GM13977 (cell line): ENCODE data around the gene C10orf105.

Experiments used
- DNase-seq: peaks from one replicate; pipeline ENCODE4 v3.0.0; 2012; ENCODE audit warnings: low spot score
- in situ Hi-C: fragments of 300-500 bp; cut with MboI; formaldehyde crosslinking; loops from one replicate; pipeline ENCODE4 v1.12.0; 2022; ENCODE audit warnings: low sequenced_read_pairs, low pct_unique_long_range_greater_than_20kb, mixed read lengths, inconsistent platforms; ENCODE audit not compliant: unreplicated experiment
- TF ChIP-seq, protein P1 (sequence below): IDR thresholded peaks from 2 replicates; pipeline ENCODE4 v1.5.1; 2012; ENCODE audit warnings: mild to moderate bottlenecking, control low read depth; ENCODE audit not compliant: insufficient read depth; ENCODE audit errors: extremely low read depth, missing control alignments

The C10orf105 gene

DNA sequence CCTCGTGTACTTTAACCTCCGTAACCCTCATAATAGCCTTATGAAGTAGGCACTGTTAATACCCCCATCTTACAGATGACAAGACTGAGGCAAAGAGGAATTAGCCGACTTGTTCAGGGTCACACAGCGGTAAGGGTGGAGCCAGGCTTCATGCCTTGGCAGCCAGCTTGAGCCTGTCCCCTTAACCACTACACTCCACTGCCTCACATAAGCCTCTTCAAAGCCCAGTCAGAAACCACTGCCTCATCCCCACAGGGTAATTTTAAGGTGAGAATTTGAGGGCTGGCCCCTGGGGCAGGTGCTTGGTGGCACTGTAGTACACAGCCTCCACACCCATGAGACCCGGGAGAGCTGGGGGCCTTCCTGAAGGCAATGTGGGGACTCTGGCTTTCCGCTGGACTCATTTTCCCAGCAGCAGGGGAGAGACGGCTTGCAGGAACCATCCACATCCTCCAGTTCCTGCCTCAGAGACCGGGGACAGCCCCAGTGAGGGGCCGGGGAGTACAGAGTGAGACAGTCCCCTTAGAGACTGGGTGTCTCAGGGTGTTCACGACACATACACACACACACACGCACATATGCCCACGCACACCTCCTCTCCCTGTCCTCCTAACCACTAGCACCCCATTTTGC is 7.6 kb upstream of the C10orf105 start:
- in situ Hi-C loops = no loop called here
- TF ChIP-seq, protein P1, sequence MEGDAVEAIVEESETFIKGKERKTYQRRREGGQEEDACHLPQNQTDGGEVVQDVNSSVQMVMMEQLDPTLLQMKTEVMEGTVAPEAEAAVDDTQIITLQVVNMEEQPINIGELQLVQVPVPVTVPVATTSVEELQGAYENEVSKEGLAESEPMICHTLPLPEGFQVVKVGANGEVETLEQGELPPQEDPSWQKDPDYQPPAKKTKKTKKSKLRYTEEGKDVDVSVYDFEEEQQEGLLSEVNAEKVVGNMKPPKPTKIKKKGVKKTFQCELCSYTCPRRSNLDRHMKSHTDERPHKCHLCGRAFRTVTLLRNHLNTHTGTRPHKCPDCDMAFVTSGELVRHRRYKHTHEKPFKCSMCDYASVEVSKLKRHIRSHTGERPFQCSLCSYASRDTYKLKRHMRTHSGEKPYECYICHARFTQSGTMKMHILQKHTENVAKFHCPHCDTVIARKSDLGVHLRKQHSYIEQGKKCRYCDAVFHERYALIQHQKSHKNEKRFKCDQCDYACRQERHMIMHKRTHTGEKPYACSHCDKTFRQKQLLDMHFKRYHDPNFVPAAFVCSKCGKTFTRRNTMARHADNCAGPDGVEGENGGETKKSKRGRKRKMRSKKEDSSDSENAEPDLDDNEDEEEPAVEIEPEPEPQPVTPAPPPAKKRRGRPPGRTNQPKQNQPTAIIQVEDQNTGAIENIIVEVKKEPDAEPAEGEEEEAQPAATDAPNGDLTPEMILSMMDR = no peak

DNA sequence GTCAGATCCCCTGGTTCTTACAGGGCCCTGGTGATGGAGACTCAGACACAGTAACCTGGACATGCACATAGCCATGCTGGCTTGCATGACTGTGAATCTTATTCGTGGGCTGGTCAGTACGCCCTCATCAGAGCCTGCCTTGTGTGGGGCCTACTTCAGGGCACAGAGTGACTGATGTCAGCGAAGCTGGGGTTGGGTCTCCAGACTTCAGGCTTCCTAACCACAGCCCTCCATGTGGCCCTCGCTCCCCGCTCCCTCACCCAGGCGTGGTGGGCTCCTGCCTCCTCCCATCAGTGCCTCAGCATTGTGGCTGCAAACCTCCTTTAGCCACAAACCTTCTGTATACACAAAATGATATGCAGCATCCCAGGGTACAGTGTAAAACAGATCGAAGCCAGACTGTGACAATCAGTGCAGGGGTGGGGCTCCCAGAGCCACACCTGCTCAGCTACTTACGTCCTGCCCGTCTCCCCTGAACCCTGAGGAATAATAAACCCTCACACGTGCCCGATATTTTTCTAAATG is 7.1 kb upstream of the C10orf105 start:
- in situ Hi-C loops = no loop called here
- TF ChIP-seq, protein P1 = no peak
- no peak for DNase-seq

More for the DNA sequence above, 7.6 kb upstream of the C10orf105 start:
- peak; percentile 70 for DNase-seq

DNA sequence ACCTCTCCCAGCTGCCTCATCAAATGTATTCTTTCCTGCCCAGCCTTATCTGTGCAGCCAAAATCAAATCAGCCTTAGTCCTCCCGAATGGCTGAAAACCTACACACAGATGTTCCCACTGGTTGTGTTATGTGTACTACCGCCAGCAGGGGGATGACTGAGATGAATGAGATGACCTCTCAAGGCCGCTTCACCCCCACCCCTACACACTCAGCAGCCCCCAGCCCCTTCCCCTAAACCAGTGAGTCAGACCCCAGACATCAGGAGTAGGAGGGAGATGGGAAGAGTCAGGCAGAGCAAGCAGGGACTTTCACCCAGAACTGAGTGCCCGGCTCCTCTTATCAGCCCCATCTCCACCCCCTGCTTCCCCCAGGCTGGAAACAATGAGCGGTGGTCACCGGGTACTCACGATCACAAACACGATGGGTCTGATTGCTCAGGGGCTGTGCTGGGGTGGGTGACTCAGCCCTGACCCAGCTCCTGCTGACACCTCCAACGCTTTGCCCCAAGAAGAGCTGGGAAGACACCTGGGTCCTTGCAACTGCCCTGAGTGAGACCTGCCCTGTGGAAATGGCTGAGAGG is 6.5 kb upstream of the C10orf105 start:
- in situ Hi-C loops = no loop called here
- TF ChIP-seq, protein P1 = peak; percentile 48
- peak; percentile 66 for DNase-seq

DNA sequence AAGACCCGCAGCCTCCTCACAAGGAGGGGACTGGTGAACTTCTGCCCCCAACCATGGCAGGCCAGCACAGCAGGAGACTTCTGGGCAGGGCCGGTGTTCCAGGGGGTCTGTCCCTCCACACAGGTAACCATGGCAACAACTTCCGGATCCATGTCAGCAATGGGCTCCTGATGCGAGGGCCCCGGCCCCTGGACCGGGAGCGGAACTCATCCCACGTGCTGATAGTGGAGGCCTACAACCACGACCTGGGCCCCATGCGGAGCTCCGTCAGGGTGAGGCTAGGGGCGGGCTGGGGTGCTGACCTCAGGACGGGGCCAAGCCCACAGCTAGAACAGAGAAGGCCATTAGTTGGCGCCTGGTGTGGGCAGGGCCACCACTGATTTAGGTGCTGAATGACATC is 5.7 kb upstream of the C10orf105 start:
- TF ChIP-seq, protein P1 = no peak
- in situ Hi-C loops = no loop called here
- no peak for DNase-seq

DNA sequence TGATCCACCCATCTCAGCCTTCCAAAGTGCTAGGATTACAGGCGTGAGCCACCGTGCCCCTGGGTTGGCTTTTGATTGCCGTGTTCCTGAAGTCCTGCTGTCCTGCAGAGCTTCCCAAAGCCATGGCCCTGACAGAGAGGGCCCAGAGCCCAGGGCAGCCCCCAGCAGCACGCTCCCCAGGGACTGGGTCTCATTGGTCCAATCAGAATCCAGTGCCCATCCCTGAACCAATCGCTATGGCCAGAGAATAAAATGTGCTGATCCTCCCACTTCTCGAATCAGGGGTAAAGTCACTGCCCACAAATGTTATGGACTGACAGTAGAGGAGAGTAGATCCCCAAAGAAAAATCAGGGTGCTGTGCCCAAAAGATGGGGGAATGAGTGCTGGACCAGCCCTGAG is 5.0 kb upstream of the C10orf105 start:
- in situ Hi-C loops = no loop called here

DNA sequence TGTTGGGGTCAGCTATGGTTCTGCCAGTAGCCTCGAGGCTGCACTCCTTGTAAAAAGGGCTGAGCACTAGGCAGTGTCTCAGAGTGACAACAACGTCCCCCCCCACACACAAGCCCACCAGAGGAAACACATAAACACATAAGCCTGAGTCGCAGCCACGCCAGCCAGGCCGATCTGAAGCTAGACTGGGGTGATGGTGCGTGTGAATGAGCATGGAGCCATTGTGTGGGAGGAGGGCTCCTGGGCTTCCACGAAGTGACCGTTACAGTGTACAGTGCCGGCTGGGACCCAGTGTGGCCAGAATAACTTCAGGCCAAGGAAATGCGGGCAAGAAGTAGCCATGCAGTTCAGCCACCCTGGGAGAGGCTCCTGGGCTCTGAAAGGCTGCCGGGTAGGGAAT is 3.7 kb upstream of the C10orf105 start:
- TF ChIP-seq, protein P1 = no peak
- in situ Hi-C loops = no loop called here
- DNase-seq = no peak

More for the DNA sequence above, 5.0 kb upstream of the C10orf105 start:
- TF ChIP-seq, protein P1 = no peak
- no peak for DNase-seq
